K562 (cell line): Measurements from ENCODE around the gene FXYD3. TPM values are rescaled to one million over a fixed set of nuclear protein-coding genes. Genes with fewer than 3 reads are reported as not detected.

Experiments used
- CBFB ChIP-seq: sonication (generic); formaldehyde crosslinking; IDR thresholded peaks from 2 replicates; pipeline ENCODE4 v1.4.0; 2020; ENCODE audit warnings: mild to moderate bottlenecking, missing genetic modification reagents
- DMBX1 ChIP-seq: fragments of 250-450 bp; sonication (Bioruptor Pico); IDR thresholded peaks from 2 replicates; pipeline ENCODE4 v1.8.0; 2022; ENCODE audit warnings: inconsistent platforms, mild to moderate bottlenecking, moderate library complexity, borderline replicate concordance
- GATAD2A ChIP-seq: fragments of 450-650 bp; IDR thresholded peaks from 2 replicates; pipeline ENCODE4 v1.6.1; 2017
- JUND ChIP-seq, 2 experiments: IDR thresholded peaks; 2 replicates in 1 of 2; 3 replicates in 1 of 2; pipeline ENCODE4 v1.6.1; 2011; ENCODE audit warnings: borderline replicate concordance in 2 of 2, low read depth in 2 of 2, low read length in 2 of 2, improper control_type of control experiment in 1 of 2, missing biosample characterization in 1 of 2, missing genetic modification characterization in 1 of 2, missing genetic modification reagents in 1 of 2
- MAZ ChIP-seq, 2 experiments: fragments of 450-650 bp in 1 of 2; sonication (generic) in 1 of 2; formaldehyde crosslinking; IDR thresholded peaks in 1 of 2; conservative IDR thresholded peaks in 1 of 2; 2 replicates each; pipeline versions ENCODE4 v1.4.0 to v1.5.0; 2020; ENCODE audit warnings: mild to moderate bottlenecking in 1 of 2, missing genetic modification reagents in 1 of 2
- MTA3 ChIP-seq: fragments of 450-650 bp; formaldehyde crosslinking; IDR thresholded peaks from 2 replicates; pipeline ENCODE4 v1.6.1; 2017; ENCODE audit warnings: mild to moderate bottlenecking, borderline replicate concordance
- NFIC ChIP-seq: fragments of 450-650 bp; IDR thresholded peaks from 2 replicates; pipeline ENCODE4 v1.6.1; 2017; ENCODE audit warnings: mild to moderate bottlenecking, inconsistent platforms
- RAD21 ChIP-seq, 2 experiments: fragments of 250-450 bp in 1 of 2; fragments of 450-650 bp in 1 of 2; sonication (Bioruptor Pico) in 1 of 2; formaldehyde crosslinking in 1 of 2; IDR thresholded peaks in 1 of 2; conservative IDR thresholded peaks in 1 of 2; 2 replicates each; pipeline versions ENCODE4 v1.4.0 to v1.8.0; 2020 to 2022; ENCODE audit warnings: mild to moderate bottlenecking in 2 of 2, moderate library complexity in 1 of 2
- SMC3 ChIP-seq: conservative IDR thresholded peaks from 2 replicates; pipeline ENCODE4 v1.6.1; 2011; ENCODE audit warnings: low read depth, low read length, improper control_type of control experiment; ENCODE audit not compliant: insufficient read depth
- TEAD4 ChIP-seq, 2 experiments: sonication (generic) in 1 of 2; formaldehyde crosslinking in 1 of 2; IDR thresholded peaks; 2 replicates each; pipeline versions ENCODE4 v1.6.1 to v1.8.0; 2012 to 2022; ENCODE audit warnings: borderline replicate concordance in 1 of 2, inconsistent platforms in 1 of 2, low read length in 1 of 2, mild to moderate bottlenecking in 1 of 2, missing genetic modification reagents in 1 of 2
- ZC3H8 ChIP-seq: fragments of 450-650 bp; IDR thresholded peaks from 2 replicates; pipeline ENCODE4 v1.6.1; 2017
- ZNF23 ChIP-seq: fragments of 250-450 bp; sonication (Bioruptor Pico); IDR thresholded peaks from 2 replicates; pipeline ENCODE4 v1.4.0; 2020; ENCODE audit warnings: mild to moderate bottlenecking
- ZNF239 ChIP-seq: fragments of 250-450 bp; sonication (Bioruptor Pico); IDR thresholded peaks from 2 replicates; pipeline ENCODE4 v1.4.0; 2020; ENCODE audit warnings: mild to moderate bottlenecking
- ZNF274 ChIP-seq: IDR thresholded peaks from 2 replicates; pipeline ENCODE4 v1.6.1; 2011; ENCODE audit warnings: low read depth, mild to moderate bottlenecking, low read length, moderate library complexity, borderline replicate concordance
- ZNF644 ChIP-seq: fragments of 200-800 bp; sonication (Bioruptor generic); IDR thresholded peaks from 2 replicates; pipeline ENCODE4 v1.6.1; 2016; ENCODE audit warnings: low read depth, missing genetic modification characterization, missing compliant biosample characterization
- ZNF79 ChIP-seq: fragments of 250-450 bp; sonication (Bioruptor Pico); IDR thresholded peaks from 2 replicates; pipeline ENCODE4 v1.4.0; 2020; ENCODE audit warnings: low read depth, mild to moderate bottlenecking, moderate library complexity
- polyA plus RNA-seq, 8 experiments: library from polyadenylated mRNA; depleted of rRNA in 4 of 8; stranded (reverse) in 5 of 8; unstranded in 3 of 8; fragments of >200 nt; fragmentation: Nextera tagmentation in 2 of 8; fragmentation: Illumina TruSeq in 1 of 8; extraction: Ambion mirVana in 2 of 8; extraction: Trizol in 1 of 8; gene quantifications; 2 replicates each; pipeline versions ENCODE4 v1.2.1 to v1.2.3, GENCODE V29; 2011 to 2014; ENCODE audit warnings: inconsistent platforms in 1 of 8, missing spikeins in 1 of 8
- total RNA-seq, 7 experiments: library from RNA; depleted of rRNA in 6 of 7; stranded (reverse); fragments of >200 nt in 6 of 7; fragmentation: Illumina TruSeq in 2 of 7; extraction: Trizol in 2 of 7; gene quantifications; 2 replicates each; pipeline versions ENCODE4 v1.2.1 to v1.2.3, GENCODE V29; 2011 to 2021; ENCODE audit warnings: low replicate concordance in 1 of 7
- TF ChIP-seq, protein P1 (sequence below): fragments of 450-650 bp; IDR thresholded peaks from 2 replicates; pipeline ENCODE4 v1.6.1; 2016; ENCODE audit warnings: mild to moderate bottlenecking

The FXYD3 gene
- total and polyA plus RNA-seq, 9 of the 15 experiments (the other 6 are each of a cell fraction or from before 2014, with no cell fraction given), result 0.24 TPM; not detected in 8

DNA sequence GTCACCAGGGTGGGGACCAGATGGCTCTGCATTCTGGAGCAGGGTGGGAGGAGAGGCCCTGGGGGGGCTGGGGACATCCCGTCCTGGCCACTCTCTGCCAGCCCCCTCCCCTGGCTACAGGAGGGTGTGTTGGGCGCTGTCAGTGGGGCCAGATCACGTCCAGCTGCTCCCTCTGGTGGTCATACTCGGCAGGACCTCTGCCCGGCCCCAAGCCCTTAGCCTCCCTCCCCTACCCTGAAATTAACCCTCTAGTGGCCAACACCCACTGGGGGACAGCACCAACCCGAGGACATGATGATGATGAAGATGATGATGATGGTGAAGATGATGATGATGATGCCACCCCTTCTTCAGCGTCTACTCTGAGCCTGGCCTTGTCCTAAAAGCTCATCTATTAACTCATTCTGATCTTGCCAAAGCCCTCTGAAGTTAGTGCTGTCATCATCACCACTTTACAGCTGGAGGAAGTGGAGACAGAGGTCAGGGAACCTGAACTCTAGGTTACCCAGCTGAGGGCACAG is 19.8 kb downstream of the FXYD3 start (continued):
- TF ChIP-seq SMC3, result peak; percentile 93
- TF ChIP-seq ZNF79, result no peak
- TF ChIP-seq ZNF23 (CRISPR knock-in tag), result no peak
- TF ChIP-seq MTA3, result peak; percentile 78
- TF ChIP-seq JUND (IDR thresholded peaks at IDR 0.05; ENCODE audit: borderline replicate concordance, low read depth, low read length), result peak; percentile 54
- TF ChIP-seq JUND (tag; IDR thresholded peaks at IDR 0.05; ENCODE audit: borderline replicate concordance, low read depth, low read length), result peak; percentile 28; the same call in 1 of the 3 replicates
- 0 out of 2 replicates have a peak, but pooled peaks have one; percentile 31 for TF ChIP-seq DMBX1
- 0 out of 2 replicates have a peak, but pooled peaks have one; percentile 5 for TF ChIP-seq TEAD4 (IDR thresholded peaks at IDR 0.05; ENCODE audit: low read length)
- no peak for TF ChIP-seq TEAD4 (CRISPR knock-in tag; IDR thresholded peaks at IDR 0.05; ENCODE audit: borderline replicate concordance)
- 0 out of 2 replicates have a peak, but pooled peaks have one; percentile 39 for TF ChIP-seq ZC3H8
- TF ChIP-seq ZNF239, result no peak
- TF ChIP-seq RAD21 (CRISPR knock-in tag; conservative IDR thresholded peaks at IDR 0.05 in 1 of 2, IDR thresholded peaks at IDR 0.05 in 1 of 2), result peak; percentile 66 to 85
- peak; percentile 92 for TF ChIP-seq GATAD2A
- no peak for TF ChIP-seq CBFB (CRISPR knock-in tag)
- TF ChIP-seq NFIC, result peak; percentile 49
- TF ChIP-seq ZNF274, result no peak
- TF ChIP-seq ZNF644, result no peak
- peak; percentile 80 to 93 for TF ChIP-seq MAZ (CRISPR knock-in tag; conservative IDR thresholded peaks at IDR 0.05 in 1 of 2, IDR thresholded peaks at IDR 0.05 in 1 of 2)
- TF ChIP-seq, protein P1, sequence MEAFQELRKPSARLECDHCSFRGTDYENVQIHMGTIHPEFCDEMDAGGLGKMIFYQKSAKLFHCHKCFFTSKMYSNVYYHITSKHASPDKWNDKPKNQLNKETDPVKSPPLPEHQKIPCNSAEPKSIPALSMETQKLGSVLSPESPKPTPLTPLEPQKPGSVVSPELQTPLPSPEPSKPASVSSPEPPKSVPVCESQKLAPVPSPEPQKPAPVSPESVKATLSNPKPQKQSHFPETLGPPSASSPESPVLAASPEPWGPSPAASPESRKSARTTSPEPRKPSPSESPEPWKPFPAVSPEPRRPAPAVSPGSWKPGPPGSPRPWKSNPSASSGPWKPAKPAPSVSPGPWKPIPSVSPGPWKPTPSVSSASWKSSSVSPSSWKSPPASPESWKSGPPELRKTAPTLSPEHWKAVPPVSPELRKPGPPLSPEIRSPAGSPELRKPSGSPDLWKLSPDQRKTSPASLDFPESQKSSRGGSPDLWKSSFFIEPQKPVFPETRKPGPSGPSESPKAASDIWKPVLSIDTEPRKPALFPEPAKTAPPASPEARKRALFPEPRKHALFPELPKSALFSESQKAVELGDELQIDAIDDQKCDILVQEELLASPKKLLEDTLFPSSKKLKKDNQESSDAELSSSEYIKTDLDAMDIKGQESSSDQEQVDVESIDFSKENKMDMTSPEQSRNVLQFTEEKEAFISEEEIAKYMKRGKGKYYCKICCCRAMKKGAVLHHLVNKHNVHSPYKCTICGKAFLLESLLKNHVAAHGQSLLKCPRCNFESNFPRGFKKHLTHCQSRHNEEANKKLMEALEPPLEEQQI, result no peak
